Measurements from ENCODE around the gene VASH1. TPM values are rescaled to one million over a fixed set of nuclear protein-coding genes. Genes with fewer than 3 reads are reported as not detected.

Gene VASH1
- total and polyA plus RNA-seq, 2 donors from 2014 or later = 4.1 to 14.7 TPM

GRCh38 chr14:76776428-76777251 lies 15.4 kb downstream of the VASH1 start:
- H3K4me3 ChIP-seq (ENCODE audit: low read length in 3 of 3) = no peak overlapping the region
- no peak overlapping the region for H3K9ac ChIP-seq (ENCODE audit: low read length in 3 of 3)
- peaks cover 4 to 17% (median 4%) of the 10 kb centered on the region in 3 donors for H3K4me1 ChIP-seq (ENCODE audit: control insufficient read depth in 2 of 3, insufficient read depth in 2 of 3, low read depth in 1 of 3, low read length in 3 of 3)
- no peaks in the 10 kb centered on the region for H3K9me3 ChIP-seq (ENCODE audit: control insufficient read depth in 2 of 3, insufficient read depth in 1 of 3, low read length in 3 of 3)
- no peak for FAIRE-seq
- no peak for DNase-seq
- intact Hi-C loops (cut with DNase I) = no loop called here
- peaks cover 0 to 3% (median 0%) of the 10 kb centered on the region in 3 donors for H3K36me3 ChIP-seq (ENCODE audit: control insufficient read depth in 2 of 3, insufficient read depth in 3 of 3, low read length in 3 of 3)
- no peaks in the 10 kb centered on the region for H3K27me3 ChIP-seq (ENCODE audit: control insufficient read depth, insufficient read depth, low read length)
- no peak for TF ChIP-seq CTCF (IDR thresholded peaks at IDR 0.05; ENCODE audit: borderline replicate concordance, extremely low read depth, insufficient read depth)
- H3K27ac ChIP-seq (ENCODE audit: low read depth in 2 of 2, low read length in 2 of 2) = no peak overlapping the region

GRCh38 chr14:76777721-76778120 lies 16.5 kb downstream of the VASH1 start:
- Histone ChIP-seq H3K27me3 (ENCODE audit: control insufficient read depth, insufficient read depth, low read length) (no peaks in the 10 kb centered on the region), H3K36me3 (ENCODE audit: control insufficient read depth in 2 of 3, insufficient read depth in 3 of 3, low read length in 3 of 3) (peaks cover 0 to 3% (median 3%) of the 10 kb centered on the region in 3 donors), H3K27ac (ENCODE audit: low read depth in 2 of 2, low read length in 2 of 2) (no peak overlapping the region), H3K9me3 (ENCODE audit: control insufficient read depth in 2 of 3, insufficient read depth in 1 of 3, low read length in 3 of 3) (no peaks in the 10 kb centered on the region), H3K4me3 (ENCODE audit: low read length in 3 of 3) (no peak overlapping the region), H3K9ac (ENCODE audit: low read length in 3 of 3) (no peak overlapping the region), H3K4me1 (ENCODE audit: control insufficient read depth in 2 of 3, insufficient read depth in 2 of 3, low read depth in 1 of 3, low read length in 3 of 3) (peaks cover 0 to 14% (median 2%) of the 10 kb centered on the region in 3 donors)
- FAIRE-seq = no peak
- intact Hi-C loops (cut with DNase I) = no loop called here
- DNase-seq = no peak
- no peak for TF ChIP-seq CTCF (IDR thresholded peaks at IDR 0.05; ENCODE audit: borderline replicate concordance, extremely low read depth, insufficient read depth)

- Histone ChIP-seq H3K9me3 (ENCODE audit: control insufficient read depth in 2 of 3, insufficient read depth in 1 of 3, low read length in 3 of 3) (no peaks in the 10 kb centered on the region), H3K9ac (ENCODE audit: low read length in 3 of 3) (no peak overlapping the region), H3K27ac (ENCODE audit: low read depth in 2 of 2, low read length in 2 of 2) (no peak overlapping the region), H3K36me3 (ENCODE audit: control insufficient read depth in 2 of 3, insufficient read depth in 3 of 3, low read length in 3 of 3) (peaks cover 0 to 3% (median 3%) of the 10 kb centered on the region in 3 donors), H3K4me3 (ENCODE audit: low read length in 3 of 3) (no peak overlapping the region), H3K27me3 (ENCODE audit: control insufficient read depth, insufficient read depth, low read length) (no peaks in the 10 kb centered on the region), H3K4me1 (ENCODE audit: control insufficient read depth in 2 of 3, insufficient read depth in 2 of 3, low read depth in 1 of 3, low read length in 3 of 3) (peaks cover 0 to 11% (median 0%) of the 10 kb centered on the region in 3 donors)
- no peak for DNase-seq
- intact Hi-C loops (cut with DNase I) = no loop called here
- FAIRE-seq = no peak
- no peak for TF ChIP-seq CTCF (IDR thresholded peaks at IDR 0.05; ENCODE audit: borderline replicate concordance, extremely low read depth, insufficient read depth)
These were observed 17.4 kb downstream of the VASH1 start for GRCh38 chr14:76778546-76779215.

Measured in kidney (tissue), 14 donors.